DMS114 treated with DMSO at 0.1 percent for 48 hours (cell line): Measurements from ENCODE around the gene GOLT1A.
"Not testable (repeated sequence)": the region's sequence is repeated elsewhere in the genome, so short reads cannot be mapped to it uniquely, and the experiment has no call there.

ENCODE experiments used
- DNase-seq: peaks from one replicate; lab custom pipeline; 2025; ENCODE audit not compliant: unreplicated experiment; lab: John Stamatoyannopoulos, UW

GOLT1A gene

GRCh38 chr1:204249736-204250427, 36.1 kb upstream of the GOLT1A start:
- DNase-seq = no peak

DNA sequence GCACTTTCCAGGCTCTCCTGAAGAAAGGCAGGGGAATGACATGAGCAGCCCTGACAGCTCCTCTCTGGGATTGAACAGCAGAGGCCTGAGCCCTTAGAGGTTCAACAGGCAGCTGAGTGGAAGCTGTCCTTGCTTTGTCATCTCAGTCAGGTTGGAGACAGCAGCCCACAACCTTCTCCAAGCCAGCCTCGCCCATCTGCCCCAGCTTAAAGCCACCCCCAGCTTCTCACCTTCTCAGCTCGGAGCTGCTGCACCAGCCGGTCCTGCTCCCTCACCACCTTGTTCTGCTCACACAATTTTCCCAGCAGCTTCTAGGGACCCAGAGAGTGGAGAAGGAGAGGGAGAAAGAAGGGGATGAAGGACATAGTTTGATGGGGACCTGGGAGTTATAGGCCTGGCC, 35.2 kb upstream of the GOLT1A start:
- DNase-seq = no peak

- DNase-seq = no peak
Observed at GRCh38 chr1:204246876-204247275, 33.1 kb upstream of the GOLT1A start.

DNA sequence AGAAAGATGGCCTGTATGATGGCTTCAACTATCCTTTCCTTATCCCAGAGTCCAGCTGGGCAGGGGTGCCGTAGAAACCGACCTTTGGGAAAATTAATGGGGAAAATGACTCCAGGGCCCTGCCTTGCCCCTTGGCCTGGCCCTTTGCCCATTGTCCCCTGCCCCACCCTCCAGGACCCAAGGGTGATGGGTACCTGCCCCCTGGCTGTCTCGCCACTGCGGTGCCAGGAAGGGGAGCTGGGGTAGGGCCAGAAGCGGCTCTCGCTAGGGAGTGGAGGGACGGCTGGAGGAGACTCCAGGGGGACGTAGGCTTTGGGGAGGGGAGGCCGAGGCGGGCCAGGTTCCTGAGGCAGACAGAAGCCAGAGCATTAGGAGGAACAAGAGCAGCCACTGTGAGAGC, 29.1 kb upstream of the GOLT1A start:
- no peak for DNase-seq

GRCh38 chr1:204241914-204242313, 28.1 kb upstream of the GOLT1A start:
- DNase-seq = no peak

DNA sequence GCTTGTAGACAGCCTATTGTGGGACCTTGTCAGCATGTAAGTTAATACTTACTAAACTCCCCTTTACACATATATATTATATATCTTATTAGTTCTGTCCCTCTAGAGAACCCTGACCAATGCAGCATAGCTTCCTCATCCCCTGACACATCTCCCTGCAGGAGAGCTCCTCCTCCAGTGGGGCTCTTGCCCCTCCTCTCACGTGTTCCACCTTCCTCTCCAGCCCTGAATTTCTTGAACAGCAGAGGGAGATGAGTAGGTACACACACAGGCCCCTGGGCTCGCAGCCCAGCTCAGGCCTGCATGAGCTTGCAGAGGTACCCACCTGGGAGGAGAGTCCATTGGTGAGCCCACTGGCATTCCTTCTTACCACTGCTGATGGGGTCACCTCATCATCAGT, 27.3 kb upstream of the GOLT1A start:
- no peak for DNase-seq

DNA sequence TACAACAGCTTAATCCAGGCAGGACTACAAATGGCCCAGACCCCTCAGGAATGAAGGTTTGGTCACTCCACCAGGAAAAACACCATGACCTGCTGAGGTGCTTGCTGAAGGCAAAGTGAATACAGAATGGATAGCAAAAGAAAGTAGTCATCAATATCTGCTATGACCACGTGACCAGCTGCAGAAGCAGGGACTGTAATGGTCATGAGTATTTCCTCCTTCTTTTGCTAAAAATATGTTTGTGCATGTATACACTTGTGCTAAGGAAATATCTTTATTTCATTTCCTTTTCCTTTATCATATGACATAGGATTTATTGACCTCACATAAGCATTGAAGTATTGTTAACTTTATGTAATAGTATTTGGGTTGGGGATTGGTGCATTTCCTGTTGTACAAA, 26.4 kb upstream of the GOLT1A start:
- DNase-seq = no peak

GRCh38 chr1:204239401-204239800, 25.6 kb upstream of the GOLT1A start:
- DNase-seq = not testable (repeated sequence)

- not testable (repeated sequence) for DNase-seq
Observed at GRCh38 chr1:204238520-204238919, 24.7 kb upstream of the GOLT1A start.

DNA sequence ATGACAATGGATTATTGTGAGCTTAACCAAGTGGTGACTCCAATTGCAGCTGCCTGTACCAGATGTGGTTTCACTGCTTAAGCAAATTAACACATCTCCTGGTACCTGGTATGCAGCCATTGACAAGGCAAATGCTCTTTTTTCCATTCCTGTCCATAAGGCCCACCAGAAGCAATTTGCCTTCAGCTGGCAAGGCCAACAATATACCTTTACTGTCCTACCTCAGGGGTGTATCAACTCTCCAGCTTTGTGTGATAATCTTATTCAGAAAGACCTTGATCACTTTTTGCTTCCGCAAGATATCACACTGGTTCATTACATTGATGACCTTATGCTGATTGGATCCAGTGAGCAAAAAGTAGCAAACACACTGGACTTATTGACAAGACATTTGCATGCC, 23.7 kb upstream of the GOLT1A start:
- DNase-seq = not testable (repeated sequence)

GRCh38 chr1:204232526-204232925, 18.7 kb upstream of the GOLT1A start:
- no peak for DNase-seq

- DNase-seq = no peak
Observed at GRCh38 chr1:204230211-204230610, 16.4 kb upstream of the GOLT1A start.

DNA sequence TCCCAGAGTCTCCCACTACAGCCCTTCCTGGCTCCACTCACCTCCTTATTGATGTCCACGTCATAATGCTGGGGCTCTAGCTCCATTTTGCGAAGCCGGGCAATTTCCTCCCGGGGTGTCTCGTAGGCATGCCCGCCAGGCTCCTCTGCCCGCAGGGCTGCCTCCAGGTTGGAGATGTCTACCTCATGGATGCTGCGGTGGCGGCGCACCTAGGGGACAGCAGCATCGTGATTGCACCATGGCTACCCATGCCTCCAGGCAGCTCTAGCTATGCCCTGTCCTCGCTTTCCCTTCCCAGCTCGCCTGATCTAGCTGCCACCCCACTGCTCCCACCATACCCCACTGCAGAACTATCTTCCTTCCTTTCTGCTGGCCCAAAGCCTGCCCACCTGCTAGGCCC, 15.1 kb upstream of the GOLT1A start:
- no peak for DNase-seq

GRCh38 chr1:204227996-204228785, 14.4 kb upstream of the GOLT1A start:
- DNase-seq = no peak

DNA sequence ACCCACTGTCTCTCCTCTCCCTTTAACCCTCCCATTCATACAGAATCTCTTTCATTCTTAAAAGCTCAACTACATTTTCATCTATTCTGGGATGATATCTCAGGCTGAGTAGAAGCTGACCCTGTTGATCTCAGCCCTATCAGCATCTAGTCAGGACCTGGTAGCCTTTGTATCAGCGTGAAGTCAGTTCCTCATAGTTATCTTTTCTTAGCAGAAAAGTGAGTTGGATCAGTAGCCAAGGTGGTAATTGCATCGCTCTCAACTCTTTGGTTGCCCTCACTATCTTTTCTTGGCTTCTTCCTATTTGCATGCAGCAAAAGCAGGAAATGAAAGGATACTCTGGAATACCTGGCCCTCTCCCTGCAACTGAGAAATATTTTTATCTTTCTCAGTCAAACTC, 13.6 kb upstream of the GOLT1A start:
- DNase-seq = no peak

DNA sequence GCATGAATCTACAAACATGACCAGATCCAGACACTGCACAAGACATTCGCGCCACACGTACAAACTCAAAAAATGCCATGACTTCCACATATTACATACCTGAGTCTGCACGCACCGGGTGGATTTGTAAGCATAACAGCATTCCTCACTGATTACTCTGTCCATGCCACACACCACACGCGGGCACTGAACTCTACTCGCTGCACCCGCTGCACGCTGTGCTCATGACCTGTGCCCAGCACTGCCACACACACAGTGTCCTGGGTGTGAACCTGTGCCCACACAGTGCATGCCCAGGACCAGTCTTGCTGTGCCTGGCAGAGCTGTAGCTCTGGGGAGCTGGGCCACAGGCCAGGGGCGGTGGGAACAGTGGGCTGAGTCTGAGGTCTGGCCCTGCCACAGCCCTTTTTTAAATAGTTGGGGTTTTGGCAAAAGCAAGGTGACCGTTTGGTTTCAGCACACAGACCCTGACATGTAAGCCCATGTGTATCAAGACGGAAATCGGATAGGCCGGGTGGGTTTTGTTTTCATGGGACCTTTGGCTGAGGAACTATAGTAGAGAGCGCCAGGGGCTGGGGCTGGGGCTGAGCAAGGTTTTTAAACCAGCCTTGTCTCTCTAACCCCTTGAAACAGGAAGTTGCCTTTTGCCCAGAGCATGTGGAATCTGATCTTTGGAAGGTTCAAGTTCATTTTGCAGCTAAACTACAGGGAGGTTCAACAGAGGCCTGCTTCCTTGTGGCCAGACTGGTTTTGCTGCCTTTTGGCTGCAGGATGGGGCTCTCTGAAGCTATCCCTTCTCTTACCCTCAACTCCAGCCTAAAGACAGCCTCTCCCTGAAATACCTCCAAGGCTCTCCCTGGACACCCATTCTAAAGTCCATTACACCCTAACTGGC, 12.3 kb upstream of the GOLT1A start:
- no peak for DNase-seq

DNA sequence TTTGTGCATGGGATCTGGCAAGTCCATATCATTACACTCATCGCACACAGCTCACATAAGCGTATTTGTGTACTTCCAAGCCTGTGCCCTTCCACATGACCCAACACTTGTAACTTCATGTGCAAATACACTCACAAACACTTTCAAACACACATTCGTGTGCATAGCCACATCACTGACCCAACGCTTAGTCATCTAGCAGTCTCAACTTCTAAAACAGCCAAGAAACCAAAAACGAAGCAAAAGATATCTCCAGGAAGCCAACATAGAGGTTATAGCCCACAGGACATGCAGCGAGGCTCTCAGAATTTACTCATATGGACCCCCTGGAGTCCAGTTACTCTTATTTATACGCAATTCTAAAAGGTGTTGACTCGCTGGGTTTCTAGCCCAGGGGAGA, 10.9 kb upstream of the GOLT1A start:
- DNase-seq = no peak

DNA sequence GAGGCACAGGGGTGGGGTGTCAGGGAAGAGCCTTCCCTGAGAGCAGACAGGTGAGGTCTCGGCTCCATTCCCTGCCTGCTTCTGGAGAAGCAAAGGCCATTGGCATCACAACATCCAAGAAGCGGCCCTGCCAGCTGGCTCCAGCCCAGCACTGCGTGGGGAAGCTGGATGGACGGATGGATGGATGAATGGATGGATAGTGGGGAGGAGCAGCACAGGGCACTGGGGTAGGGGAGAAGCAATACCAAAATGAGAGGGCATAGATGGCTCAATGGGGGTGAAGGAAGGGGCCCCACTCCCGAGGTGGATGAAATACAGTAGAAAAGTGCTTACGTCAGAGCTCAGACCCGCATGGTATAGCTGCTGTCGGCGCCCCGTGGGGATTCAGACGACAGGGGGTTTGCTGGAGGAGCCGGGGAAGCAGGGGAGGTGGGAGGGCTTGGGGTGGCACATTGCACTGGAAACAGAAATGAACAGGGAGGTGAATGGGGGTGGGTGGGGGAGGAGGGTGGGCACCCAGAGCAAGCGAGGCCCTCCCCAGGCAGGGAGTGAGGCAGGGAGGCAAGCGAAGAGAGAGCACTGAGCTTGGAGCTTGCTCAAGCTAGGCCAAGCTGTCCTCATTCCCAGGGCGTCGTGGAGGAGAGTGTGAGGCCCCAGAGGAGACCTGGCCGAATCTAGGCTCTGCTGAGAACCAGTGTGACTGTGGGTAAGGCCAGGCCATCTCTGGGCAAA, 9.5 kb upstream of the GOLT1A start:
- DNase-seq = no peak

GRCh38 chr1:204222764-204223055, 8.9 kb upstream of the GOLT1A start:
- DNase-seq = no peak

DNA sequence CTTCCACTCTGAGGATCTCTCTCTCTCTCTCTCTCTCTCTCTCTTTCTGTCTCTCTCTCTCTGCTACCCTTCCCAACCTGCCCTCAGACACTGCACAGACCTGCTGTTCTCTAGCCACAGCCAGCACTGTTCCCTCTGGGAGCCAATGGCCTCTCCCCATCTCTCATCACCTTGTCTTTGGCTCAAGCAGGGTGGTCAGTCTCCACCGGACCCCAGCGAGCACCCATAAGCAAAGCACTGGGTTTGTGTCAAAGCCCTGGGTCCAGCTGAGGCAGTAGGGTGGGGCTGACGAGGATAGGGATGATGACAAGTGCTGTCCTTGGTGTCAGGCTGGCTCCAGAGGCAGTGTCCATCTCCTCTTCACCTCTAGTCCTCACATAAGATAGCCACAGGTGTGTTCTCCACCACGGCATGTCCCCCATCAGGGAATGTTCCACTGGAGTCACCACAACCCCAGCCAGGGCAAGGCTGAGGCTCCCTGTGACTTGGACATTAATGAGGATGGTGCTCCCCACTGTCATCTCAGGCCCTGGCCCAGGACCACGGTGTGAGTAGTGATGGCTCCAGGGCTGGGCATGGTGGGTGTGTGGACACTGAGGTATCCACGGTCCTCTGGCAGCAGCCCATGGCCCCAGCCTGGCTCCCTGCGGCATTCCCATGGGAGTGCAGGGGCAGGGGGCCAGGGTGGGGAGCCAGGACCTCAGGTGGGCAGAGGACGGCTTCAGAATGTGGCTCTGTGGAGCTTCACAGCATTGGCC, 8.4 kb upstream of the GOLT1A start:
- DNase-seq = no peak
